Upper lobe of right lung (tissue), 1 donor: ENCODE data around the gene MGAT5B. TPM values are rescaled to one million over a fixed set of nuclear protein-coding genes. Genes with fewer than 3 reads are reported as not detected.

ENCODE experiments used
- ATAC-seq: fragments of 200-7000 bp; cut with Tn5 transposase; one replicate; pipeline ENCODE4 v1.9.1; 2020; ENCODE audit warnings: mild to moderate bottlenecking, moderate library complexity
- DNase-seq: peaks from one replicate; pipeline ENCODE4 v3.0.0-alpha.2; 2020
- H3K27ac ChIP-seq: fragments of 200-600 bp; one replicate; pipeline ENCODE4 v1.8.0; 2022
- H3K27me3 ChIP-seq: fragments of 200-600 bp; one replicate; pipeline ENCODE4 v1.8.0; 2022; ENCODE audit warnings: mild to moderate bottlenecking
- H3K36me3 ChIP-seq: fragments of 200-600 bp; one replicate; pipeline ENCODE4 v1.8.0; 2022
- H3K4me1 ChIP-seq: fragments of 200-600 bp; one replicate; pipeline ENCODE4 v1.8.0; 2022
- H3K4me3 ChIP-seq: fragments of 200-600 bp; one replicate; pipeline ENCODE4 v1.8.0; 2022; ENCODE audit warnings: mild to moderate bottlenecking
- H3K9me3 ChIP-seq: fragments of 200-600 bp; one replicate; pipeline ENCODE4 v1.8.0; 2022
- CTCF ChIP-seq: fragments of 200-600 bp; IDR thresholded peaks from one replicate; pipeline ENCODE4 v1.8.0; 2022; ENCODE audit warnings: antibody characterized with exemption
- intact Hi-C: fragments of 100-400 bp; cut with DNase I; formaldehyde crosslinking; loops from one replicate; pipeline ENCODE4 v1.11.0; 2022
- total RNA-seq: library from RNA; stranded (reverse); fragmentation: NEBNext Ultra II Directional; extraction: Animal tissue kit (Norgen Biotek cat#: 25700); gene quantifications from one replicate; pipeline ENCODE4 v1.2.1, GENCODE V29; 2021
- donor health status: DM: no; HTN: yes; CAD: no; lungs with severe emphysema.

Gene MGAT5B
- total RNA-seq, 1 donor from 2014 or later, result 2.0 TPM

GRCh38 chr17:76946111-76946771, 78.0 kb downstream of the MGAT5B start:
- Histone ChIP-seq H3K36me3 (no peaks in the 10 kb centered on the region), H3K27ac (no peak overlapping the region), H3K27me3 (peaks cover 3% of the 10 kb centered on the region), H3K4me3 (no peak overlapping the region), H3K9me3 (no peaks in the 10 kb centered on the region), H3K4me1 (no peaks in the 10 kb centered on the region)
- DNase-seq, result no peak
- ATAC-seq, result no peak
- TF ChIP-seq CTCF, result no peak
- intact Hi-C loops, result loop anchor here (10.0 kb wide), 1 partner anchor 61 kb away; no protein-coding TSS in a partner anchor

- intact Hi-C loops, result loop anchor here (10.0 kb wide), 1 partner anchor 62 kb away; no protein-coding TSS in a partner anchor
- TF ChIP-seq CTCF, result no peak
- no peak overlapping the region for H3K4me3 ChIP-seq
- H3K27ac ChIP-seq, result no peak overlapping the region
- ATAC-seq, result no peak
- H3K27me3 ChIP-seq, result no peaks in the 10 kb centered on the region
- no peaks in the 10 kb centered on the region for H3K36me3 ChIP-seq
- DNase-seq, result no peak
- H3K9me3 ChIP-seq, result no peaks in the 10 kb centered on the region
- no peaks in the 10 kb centered on the region for H3K4me1 ChIP-seq
These were observed 78.5 kb downstream of the MGAT5B start for GRCh38 chr17:76946772-76947135.

GRCh38 chr17:76947309-76947708, 79.1 kb downstream of the MGAT5B start:
- Histone ChIP-seq H3K27ac (no peak overlapping the region), H3K36me3 (no peaks in the 10 kb centered on the region)

GRCh38 chr17:76947771-76948170, 79.6 kb downstream of the MGAT5B start:
- no peaks in the 10 kb centered on the region for H3K36me3 ChIP-seq
- ATAC-seq (no peak), DNase-seq (no peak)
- TF ChIP-seq CTCF, result no peak
- no peak overlapping the region for H3K27ac ChIP-seq
- no peak overlapping the region for H3K4me3 ChIP-seq
- intact Hi-C loops, result loop anchor here (10.0 kb wide), 1 partner anchor 63 kb away; no protein-coding TSS in a partner anchor
- H3K27me3 ChIP-seq, result no peaks in the 10 kb centered on the region
- H3K9me3 ChIP-seq, result no peaks in the 10 kb centered on the region
- H3K4me1 ChIP-seq, result no peaks in the 10 kb centered on the region

More at GRCh38 chr17:76947309-76947708, 79.1 kb downstream of the MGAT5B start:
- H3K9me3 ChIP-seq, result no peaks in the 10 kb centered on the region
- no peak for ATAC-seq
- H3K4me1 ChIP-seq, result no peaks in the 10 kb centered on the region
- no peaks in the 10 kb centered on the region for H3K27me3 ChIP-seq
- DNase-seq, result no peak
- H3K4me3 ChIP-seq, result no peak overlapping the region
- intact Hi-C loops, result loop anchor here (10.0 kb wide), 1 partner anchor 63 kb away; no protein-coding TSS in a partner anchor
- no peak for TF ChIP-seq CTCF

GRCh38 chr17:76948301-76948700, 80.1 kb downstream of the MGAT5B start:
- TF ChIP-seq CTCF, result no peak
- Histone ChIP-seq H3K36me3 (no peaks in the 10 kb centered on the region), H3K9me3 (no peaks in the 10 kb centered on the region), H3K4me3 (no peak overlapping the region), H3K27me3 (no peaks in the 10 kb centered on the region), H3K4me1 (no peaks in the 10 kb centered on the region), H3K27ac (no peak overlapping the region)
- ATAC-seq (no peak), DNase-seq (no peak)
- intact Hi-C loops, result loop anchor here (10.0 kb wide), 1 partner anchor 64 kb away; no protein-coding TSS in a partner anchor
